Stimulated activated CD4-positive, alpha-beta T cell treated with anti-CD3 and anti-CD28 coated beads, Interleukin-15, amount 100 ng/mL, for 24 hours (primary cell): ENCODE data around the gene ADRA1B.
"Not testable (repeated sequence)": the region's sequence is repeated elsewhere in the genome, so short reads cannot be mapped to it uniquely, and the experiment has no call there.

Source experiments
- DNase-seq: peaks from one replicate; pipeline ENCODE4 v3.0.0-alpha.2; 2020

ADRA1B gene

DNA sequence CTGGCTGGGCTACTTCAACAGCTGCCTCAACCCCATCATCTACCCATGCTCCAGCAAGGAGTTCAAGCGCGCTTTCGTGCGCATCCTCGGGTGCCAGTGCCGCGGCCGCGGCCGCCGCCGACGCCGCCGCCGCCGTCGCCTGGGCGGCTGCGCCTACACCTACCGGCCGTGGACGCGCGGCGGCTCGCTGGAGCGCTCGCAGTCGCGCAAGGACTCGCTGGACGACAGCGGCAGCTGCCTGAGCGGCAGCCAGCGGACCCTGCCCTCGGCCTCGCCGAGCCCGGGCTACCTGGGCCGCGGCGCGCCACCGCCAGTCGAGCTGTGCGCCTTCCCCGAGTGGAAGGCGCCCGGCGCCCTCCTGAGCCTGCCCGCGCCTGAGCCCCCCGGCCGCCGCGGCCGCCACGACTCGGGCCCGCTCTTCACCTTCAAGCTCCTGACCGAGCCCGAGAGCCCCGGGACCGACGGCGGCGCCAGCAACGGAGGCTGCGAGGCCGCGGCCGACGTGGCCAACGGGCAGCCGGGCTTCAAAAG, 55.7 kb downstream of the ADRA1B start:
- peak; percentile 27 for DNase-seq

DNA sequence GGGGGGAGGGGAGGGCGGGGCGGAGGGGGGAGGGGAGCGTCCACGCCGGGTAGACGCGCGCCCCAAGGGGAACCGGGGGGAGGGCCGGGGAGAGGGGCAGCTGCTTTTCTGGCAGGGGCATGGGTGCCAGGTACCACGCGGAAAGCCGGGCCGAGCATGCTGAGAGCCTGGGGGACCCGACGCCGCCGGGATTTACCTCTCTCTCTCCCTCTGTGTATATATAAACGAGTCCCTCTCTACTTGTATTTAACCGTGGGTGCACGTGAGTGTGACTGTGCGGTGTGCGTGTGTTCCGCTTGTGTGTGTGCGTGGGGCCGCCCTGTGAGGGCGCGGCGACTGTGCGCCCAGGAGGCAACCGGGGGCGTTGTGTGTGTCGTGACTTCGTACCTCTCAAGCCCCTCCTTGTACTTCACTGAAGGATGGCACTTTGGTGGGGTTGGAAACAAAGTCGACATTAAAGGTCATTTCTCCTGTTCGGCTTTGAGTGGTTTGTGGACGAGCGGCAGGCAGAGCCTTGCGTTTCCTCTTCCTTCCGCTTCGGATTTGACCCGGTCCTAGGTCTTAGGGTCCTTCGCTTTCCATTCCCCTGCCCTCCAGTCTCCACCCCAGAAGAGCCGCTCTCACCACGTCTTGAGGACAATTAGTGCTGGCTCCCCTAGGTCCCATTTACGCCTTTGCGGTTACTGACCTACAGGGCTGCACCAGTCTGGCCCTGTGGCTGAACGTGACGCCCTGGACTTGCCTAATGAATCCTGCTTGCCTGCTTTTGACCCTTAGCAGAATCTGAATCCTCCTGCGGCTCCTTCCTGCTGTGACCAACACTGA, 56.5 kb downstream of the ADRA1B start:
- DNase-seq = peak; percentile 5

DNA sequence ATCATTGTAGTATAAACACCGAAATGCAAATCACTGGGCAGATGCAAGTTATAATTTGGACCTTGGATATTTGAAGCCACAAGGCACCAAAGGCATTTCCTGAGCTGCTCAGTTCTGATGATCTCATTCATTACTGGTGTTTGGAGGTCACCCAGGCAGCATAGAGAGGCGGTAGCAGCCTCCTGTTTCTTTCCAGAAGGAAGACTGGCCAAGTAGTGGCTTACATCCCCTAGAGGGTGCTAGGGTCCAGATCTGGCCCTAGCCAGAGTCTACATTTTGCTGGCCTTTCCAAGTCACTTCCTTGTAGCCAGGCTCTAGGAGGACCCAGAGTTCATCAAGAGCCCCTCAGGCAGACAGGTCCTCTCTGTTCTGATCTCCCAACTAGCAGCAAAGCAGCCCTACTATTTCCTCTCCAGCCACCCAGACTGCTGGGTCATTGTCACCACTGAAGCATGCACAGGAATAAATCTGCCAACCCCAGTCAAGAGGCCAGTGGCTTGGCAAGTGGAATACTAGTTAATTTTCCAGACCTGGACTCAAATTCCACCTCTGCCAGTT, 59.3 kb downstream of the ADRA1B start:
- DNase-seq = no peak

DNA sequence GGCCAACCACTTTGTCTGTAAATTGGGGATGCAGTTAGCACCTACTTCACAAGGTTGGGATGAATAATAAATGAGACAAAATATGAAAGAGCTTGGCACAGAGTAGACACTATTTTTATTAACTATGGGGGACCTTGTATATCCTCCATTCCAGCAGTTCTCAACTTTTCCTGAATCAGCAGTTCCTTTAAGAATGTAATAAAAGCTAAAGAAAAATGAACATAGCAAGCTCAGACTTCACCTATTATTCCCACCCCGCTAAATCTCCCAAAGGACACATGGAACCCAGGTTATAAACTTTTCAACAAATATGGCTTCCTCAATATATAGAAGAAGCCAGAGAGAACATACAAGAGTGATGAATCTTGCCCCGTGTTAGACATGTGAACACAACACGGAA, 60.6 kb downstream of the ADRA1B start:
- DNase-seq = no peak

DNA sequence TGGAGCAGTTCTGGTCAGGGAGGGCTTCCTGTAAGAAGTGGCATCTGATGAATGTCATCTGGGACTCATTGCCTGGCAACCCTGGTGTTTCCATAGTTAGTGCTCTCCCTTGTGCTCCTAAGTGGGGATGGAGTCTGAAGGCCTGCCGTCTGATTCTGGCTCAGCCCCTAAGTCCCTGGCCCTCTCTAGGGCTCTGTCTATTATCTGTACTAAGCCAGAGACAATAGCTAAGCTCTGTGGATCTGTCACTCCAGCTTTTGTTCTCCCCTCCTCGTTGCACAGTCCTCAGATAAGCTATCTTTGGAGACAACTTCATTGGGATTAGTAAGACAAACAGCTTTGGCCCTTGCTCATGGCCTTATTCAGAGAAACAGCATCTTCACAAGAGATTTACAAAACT, 62.1 kb downstream of the ADRA1B start:
- no peak for DNase-seq

DNA sequence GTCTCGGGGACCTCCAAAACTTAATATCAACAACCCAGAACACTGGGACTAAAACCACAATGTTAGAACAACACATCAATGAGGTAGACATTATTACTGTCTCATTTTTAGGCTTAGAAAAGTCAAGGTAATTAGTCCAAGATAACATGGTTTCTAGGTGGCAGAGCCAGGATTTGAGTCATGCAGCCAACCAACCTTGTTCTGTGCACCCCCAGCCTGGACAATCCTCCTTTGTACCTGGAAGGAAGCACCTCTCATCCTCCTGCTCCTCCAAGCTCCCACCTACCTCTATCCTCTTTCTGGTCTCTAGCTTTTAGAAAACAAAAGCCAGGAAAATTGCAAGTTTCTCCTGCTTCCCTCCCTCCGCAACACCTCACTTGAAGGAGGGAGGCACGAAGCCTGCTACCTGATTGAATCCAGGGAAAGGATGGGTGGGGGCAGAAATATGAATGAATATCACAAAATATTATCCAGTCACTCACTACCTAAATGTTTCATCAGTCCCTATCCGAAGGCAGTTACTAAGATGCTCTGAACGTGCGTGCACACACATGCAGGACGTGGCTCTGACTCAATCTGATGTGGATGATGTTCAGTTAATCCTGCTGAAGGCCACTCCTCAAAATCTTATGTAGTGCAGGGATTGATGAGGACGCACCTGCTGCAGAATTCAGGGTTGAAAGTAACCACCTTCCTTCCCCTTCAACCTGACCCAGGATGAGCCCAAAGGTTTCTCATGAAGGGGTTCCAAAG, 66.3 kb downstream of the ADRA1B start:
- no peak for DNase-seq

DNA sequence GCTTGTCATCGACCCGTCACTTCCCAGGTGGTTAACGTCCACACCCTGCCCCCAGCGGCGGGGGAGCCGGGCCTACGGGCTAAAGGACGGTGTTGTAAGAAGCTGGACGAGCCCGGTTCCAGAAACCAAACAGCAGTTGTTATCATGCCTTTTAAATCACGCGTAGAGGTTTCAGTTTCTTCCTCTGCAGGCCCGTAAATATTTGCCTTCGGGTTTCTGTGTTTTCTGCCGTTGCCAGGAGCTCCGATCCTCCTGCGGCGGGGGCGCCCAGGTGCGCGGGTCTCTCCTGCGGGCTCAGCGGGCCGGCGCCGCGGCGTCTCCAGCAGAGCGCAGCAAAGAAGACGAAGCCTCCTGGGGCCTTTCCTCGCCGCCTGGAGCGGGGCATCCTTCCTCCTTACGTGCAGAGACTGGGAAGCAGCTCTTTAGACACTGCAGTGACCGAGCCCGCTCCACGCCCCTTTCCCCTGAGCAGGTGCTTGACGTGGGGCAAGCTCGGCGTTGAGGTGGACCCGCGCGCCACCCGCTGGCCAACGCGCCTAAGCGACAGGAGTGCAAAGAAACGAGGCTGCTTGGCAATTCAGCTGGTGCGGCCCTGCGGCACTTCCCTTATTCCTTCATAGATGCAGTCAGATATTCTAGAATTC, 70.9 kb downstream of the ADRA1B start:
- DNase-seq = peak; percentile 84

DNA sequence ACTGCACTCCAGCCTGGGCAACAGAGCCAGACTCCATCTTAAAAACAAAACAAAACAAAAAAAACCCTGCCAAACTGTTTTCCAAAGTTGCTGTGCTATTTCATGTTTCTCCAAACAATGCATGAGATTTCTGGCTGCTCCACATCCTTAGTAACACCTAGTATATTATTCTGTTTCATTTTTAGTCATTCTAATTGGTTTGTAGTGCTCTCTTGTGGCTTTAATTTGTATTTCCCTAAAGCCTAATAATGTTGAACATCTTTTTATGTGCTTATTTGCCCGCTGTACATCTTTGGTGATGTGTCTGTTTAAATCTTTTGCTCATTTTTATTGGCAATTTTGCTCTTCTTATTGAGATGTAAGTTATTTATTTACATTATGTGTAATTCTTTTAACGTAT, 74.2 kb downstream of the ADRA1B start:
- DNase-seq = no peak

DNA sequence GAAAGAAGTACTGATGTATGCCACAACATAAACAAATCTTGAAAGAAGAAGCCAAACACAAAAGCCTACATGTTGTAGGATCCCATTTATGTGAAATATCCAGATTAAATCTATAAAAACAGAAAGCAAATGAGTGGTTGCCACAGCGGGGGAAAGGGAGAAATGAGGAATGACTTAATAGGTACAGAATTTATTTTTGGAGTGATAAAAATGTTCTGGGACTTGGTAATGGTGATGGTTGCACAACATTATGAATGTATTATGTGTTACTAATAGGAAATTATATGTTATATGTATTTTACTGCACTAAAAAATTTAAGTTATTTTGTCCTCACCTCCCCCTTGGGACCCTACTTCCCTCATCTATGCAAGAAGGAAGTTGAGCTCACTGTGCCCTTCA, 76.3 kb downstream of the ADRA1B start:
- DNase-seq = no peak

DNA sequence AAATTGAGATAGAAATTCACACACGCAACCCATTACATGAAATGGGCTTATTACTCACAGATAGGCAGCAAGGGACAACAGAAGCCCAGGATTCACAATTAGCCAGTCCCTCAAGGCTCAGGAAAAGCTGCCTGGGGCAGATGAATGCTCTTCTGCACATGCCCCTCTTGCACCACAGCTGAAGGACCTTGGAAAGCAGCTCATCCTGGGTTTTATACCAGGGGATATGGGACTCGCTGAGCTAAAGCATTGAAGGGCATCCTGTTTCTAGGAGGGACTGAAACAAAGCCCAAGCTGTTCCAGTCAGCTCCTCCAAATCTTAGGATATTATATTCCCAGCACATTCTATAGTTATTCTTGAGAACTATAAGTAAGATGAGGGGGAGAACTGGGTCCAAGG, 76.9 kb downstream of the ADRA1B start:
- DNase-seq = no peak

DNA sequence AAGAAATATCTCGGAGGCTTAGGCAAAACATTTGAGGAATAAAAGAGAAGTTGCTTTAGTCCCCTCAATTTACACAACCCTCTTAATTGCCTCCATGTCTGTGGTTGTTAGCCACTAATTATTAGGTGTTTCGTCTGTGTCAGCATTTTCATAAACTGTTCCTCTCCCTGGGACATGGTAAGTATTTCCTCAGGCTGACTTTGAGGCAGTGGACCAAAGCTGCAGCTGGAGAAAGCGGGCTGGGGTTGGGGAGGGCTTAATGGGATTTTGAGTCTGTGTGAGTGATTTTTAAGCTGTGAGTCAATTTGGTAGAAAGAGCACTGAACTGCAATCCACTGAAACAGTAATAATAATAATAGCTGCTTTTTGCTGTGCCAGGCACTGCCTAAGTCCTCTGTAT, 79.6 kb downstream of the ADRA1B start:
- DNase-seq = no peak

DNA sequence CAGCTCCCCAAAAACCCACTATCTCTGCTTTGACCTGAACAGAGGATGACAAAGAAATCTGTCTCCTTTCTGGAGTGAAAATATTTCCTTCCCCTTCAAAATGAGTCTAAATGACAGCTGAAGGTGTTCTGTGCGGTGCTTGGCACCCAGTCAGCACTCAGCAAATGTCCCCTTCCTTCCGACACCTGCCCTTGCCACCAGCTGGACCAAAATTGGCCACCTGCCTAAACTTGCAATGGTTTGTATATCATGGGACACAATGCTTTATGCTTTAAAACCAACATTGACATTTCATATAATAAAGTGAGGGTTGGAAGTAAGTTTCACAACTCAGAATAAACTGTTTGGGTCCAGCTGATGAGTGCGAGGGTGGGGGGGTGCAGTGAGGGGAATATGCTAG, 85.2 kb downstream of the ADRA1B start:
- DNase-seq = no peak

DNA sequence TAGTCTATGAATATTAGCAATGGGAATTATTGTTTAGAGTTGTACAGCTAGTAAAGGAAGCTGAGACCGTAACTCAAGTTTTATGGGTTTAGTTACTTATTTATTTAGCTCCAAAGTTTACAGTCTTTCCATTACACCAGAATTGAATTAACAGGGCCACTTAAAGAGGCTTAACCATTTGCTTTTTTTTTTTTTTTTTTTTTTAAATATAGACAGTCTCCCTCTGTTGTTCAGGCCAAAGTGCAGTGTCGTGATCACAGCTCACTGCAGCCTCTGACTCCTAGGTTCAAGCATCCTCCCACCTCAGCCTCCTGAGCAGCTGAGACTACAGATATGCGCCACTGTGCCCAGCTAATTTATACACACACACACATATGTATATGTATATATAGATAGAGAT, 91.2 kb downstream of the ADRA1B start:
- no peak for DNase-seq

DNA sequence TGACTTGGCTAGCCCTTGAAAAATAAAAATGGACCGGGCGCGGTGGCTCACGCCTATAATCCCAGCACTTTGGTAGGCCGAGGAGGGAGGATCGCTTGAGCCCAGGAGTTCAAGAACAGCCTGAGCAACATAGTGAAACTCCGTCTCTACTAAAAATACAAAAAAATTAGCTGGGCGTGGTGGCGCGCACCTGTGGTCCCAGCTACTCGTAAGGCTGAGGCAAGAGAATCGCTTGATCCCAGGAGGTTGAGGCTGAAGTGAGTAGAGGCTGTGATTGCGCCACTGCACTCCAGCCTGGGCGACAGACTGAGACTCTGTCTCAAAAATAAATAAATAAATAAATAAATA, 92.2 kb downstream of the ADRA1B start:
- DNase-seq = not testable (repeated sequence)

DNA sequence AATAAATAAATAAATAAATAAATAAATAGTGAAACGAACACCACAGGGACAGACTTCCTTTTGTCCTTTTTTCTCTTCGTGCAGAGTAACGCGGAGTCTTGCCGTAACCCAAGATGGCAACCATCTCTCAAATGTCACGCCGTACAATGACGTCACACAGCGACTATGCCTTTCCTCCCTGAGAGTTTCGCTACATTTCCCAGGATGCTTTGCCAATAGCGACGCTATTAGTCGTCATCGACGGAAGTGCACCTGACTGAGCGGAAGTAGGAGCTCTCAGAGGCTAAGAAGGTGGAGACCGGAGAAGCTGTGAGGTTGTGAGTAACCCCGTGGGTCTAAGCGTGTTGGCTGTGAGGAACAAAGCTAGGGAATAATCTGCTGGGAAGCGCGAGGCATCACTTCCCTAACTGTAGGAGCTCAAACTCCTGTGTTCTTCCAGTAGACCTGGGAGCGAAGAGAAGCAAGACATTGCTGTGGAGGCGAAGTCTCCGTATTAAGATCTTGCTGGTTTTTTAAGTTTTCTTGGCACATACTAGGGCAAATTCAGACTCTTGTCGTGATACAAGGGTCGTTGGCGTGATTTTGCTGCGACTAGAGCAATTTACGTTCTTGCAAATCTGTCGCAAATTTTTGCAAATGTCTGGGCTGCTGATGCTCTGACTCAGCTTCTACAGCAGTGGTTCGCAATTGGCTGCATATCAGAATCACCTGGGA, 92.8 kb downstream of the ADRA1B start, which contains the start of gene TTC1:
TTC1 (plus strand) TSS at position 263 of the 714 bp plus-strand sequence. CDS start 1,390 bp downstream, outside the sequence.
- peak; percentile 94 for DNase-seq

DNA sequence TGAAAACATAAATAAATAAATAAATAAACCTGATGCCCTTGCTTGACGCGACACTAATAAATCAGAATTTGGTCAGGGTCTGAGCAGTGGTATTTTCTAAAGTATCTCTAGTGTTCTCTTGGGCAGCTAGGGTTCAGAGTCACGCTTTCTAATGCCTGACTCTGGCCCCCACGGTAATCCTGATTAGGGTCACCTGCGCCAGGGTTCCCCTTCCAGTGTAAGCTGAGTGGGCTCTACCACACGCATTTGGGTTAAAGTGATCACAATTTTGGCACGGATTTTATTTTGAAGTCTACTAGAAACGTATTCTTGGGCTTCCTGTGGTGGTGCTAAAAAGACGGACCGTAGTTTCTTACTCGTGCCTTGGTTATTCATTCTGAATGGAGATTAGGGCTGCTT, 93.3 kb downstream of the ADRA1B start:
- DNase-seq = no peak

DNA sequence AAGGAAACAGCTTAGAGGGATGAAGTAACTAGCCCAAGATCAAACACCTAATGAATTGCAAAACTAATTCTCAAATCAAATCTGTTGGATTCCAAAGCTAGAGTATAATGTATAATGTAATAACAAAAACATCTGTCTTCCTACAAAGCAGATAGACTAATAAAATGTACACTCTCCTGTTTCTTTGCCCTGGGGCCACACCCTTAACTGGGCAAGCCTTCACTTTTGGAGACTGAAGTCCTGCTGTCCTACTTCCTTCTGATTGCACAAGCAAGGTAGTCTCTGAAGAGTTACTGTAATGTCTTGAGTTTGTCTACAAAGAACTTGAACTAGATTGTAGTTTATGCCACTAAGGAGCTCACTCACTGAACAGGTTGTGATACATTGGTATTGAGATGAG, 95.2 kb downstream of the ADRA1B start:
- DNase-seq = no peak

DNA sequence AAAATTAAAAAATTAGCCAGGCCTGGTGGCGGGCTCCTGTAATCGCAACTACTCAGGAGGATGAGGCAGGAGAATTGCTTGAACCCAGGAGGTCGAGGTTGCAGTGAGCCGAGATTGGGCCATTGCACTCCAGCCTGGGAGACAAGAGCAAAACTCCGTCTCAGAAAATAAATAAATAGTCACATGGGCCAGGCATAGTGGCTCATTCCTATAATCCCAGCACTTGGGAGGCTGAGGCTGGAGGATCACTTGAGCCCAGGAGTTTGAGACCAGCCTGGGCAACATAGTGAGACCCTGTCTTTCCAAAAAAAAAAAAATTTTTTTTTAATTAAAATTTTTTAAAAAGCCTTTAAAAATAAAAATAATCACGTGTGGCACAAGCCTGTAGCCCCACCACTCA, 97.9 kb downstream of the ADRA1B start:
- DNase-seq = not testable (repeated sequence)

DNA sequence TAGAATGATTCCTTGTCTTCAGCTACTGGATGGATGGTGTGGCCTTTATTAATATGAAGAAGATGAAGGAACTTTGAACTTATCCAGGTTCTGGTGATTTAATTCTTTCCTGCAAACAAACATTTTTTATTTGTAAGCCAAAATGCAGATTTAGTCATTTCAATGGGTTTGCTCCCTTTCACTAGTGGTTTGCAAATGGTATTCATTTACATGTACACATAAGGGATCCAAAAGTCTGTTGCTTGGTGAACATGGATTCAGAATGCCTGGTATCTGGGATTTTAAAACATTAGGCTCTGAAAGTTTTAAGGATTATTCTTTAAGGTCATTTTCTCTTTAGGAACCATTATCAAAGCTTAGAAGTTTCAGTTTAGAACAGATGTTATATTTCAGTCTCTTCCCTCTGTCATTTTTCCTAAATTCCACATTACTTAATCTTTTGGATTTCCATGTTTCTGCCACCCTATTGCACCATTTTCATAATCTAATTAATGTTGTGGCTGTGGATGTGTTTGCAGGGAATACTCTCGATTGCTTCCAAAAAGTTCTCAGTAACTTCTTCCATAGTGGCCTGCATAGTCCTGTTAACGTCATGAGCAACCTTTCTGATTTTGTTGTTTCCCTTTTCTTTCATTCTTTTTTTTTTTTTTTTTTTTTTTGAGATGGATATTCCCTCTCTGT, 102.8 kb downstream of the ADRA1B start:
- DNase-seq = no peak

DNA sequence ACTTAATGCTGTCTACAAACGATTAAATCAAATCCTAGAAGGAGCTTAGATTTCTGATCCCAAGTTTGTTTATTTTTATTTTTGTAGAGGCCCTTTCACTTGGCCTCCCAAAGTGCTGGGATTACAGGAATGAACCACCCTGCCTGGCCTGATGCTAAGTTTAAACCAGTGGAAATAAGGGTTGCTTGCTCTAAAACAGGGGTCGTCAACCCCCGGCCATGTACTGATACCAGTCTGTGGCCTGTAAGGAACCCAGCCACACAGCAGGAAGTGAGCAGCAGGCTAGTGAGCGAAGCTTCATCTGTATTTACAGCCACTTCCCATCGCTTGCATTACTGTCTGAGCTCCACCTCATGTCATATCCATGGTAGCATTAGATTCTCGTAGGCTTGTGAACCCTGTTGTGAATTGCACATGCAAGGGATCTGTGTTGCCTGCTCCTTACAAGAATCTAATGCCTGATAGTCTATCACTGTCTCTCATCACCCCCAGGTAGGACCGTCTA, 104.0 kb downstream of the ADRA1B start:
- DNase-seq = no peak

DNA sequence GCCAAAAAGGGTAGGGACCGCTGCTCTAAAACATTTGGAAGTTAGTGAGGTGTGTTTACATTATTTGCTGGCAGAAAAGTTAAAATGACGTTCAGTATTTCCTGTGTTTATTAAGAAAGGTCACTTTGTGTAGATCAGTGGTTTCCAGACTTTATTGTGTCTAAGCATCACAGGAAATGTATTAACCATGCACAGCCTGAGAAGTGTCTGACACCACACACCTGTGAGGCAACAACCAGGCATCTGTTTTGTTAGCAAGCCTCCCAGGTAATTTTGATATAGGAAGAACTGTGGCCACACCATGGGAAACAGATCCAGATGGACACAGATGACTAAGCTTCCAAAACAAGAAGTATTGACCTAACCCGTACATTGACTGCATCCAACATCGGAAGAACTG, 104.7 kb downstream of the ADRA1B start:
- no peak for DNase-seq
